Loucy (cell line): Measurements from ENCODE around the gene MGMT.

Experiments used
- H2AFZ ChIP-seq: fragments of 200-600 bp; sonication (generic); 2 replicates; pipeline ENCODE4 v1.6.0; 2016; ENCODE audit warnings: antibody characterized with exemption, mild to moderate bottlenecking, low read length, moderate library complexity
- H3F3A ChIP-seq: fragments of 200-600 bp; 2 replicates; pipeline ENCODE4 v1.6.0; 2016; ENCODE audit warnings: antibody characterized with exemption, low read depth, mild to moderate bottlenecking
- H3K27me3 ChIP-seq: fragments of 200-600 bp; sonication (generic); 2 replicates; pipeline ENCODE4 v1.6.1; 2014; ENCODE audit warnings: low read length, mild to moderate bottlenecking; ENCODE audit not compliant: insufficient read depth, poor library complexity, severe bottlenecking
- H3K36me3 ChIP-seq: fragments of 200-600 bp; sonication (generic); 2 replicates; pipeline ENCODE4 v1.6.1; 2016; ENCODE audit warnings: low read length; ENCODE audit not compliant: insufficient read depth
- H3K4me1 ChIP-seq: fragments of 200-600 bp; sonication (generic); 2 replicates; pipeline ENCODE4 v1.5.1; 2014; ENCODE audit warnings: low read length, mild to moderate bottlenecking; ENCODE audit not compliant: insufficient read depth, poor library complexity, severe bottlenecking
- H3K4me2 ChIP-seq: fragments of 200-600 bp; sonication (generic); 2 replicates; pipeline ENCODE4 v1.6.0; 2014; ENCODE audit warnings: antibody characterized with exemption, low read length, low read depth, mild to moderate bottlenecking; ENCODE audit not compliant: poor library complexity, severe bottlenecking
- H3K4me3 ChIP-seq: fragments of 200-600 bp; sonication (generic); 2 replicates; pipeline ENCODE4 v1.5.1; 2014; ENCODE audit warnings: low read length, mild to moderate bottlenecking, mixed read lengths; ENCODE audit not compliant: poor library complexity, severe bottlenecking
- H3K79me2 ChIP-seq: fragments of 200-600 bp; sonication (generic); 2 replicates; pipeline ENCODE4 v1.6.1; 2014; ENCODE audit warnings: low read length; ENCODE audit not compliant: insufficient read depth
- H3K9ac ChIP-seq: fragments of 200-600 bp; sonication (generic); 2 replicates; pipeline ENCODE4 v1.6.0; 2014; ENCODE audit warnings: mild to moderate bottlenecking, low read depth, low read length, moderate library complexity; ENCODE audit not compliant: poor library complexity, severe bottlenecking
- H3K9me2 ChIP-seq: fragments of 200-600 bp; sonication (generic); replicated peaks from 2 replicates; pipeline ENCODE4 v1.6.1; 2016; ENCODE audit warnings: low read depth, low read length, mixed read lengths
- H3K9me3 ChIP-seq: fragments of 200-600 bp; sonication (generic); 2 replicates; pipeline ENCODE4 v1.6.1; 2014; ENCODE audit warnings: mild to moderate bottlenecking, antibody characterized with exemption, low read length, low read depth; ENCODE audit not compliant: insufficient read depth
- H4K20me1 ChIP-seq: fragments of 200-600 bp; sonication (generic); 2 replicates; pipeline ENCODE4 v1.6.0; 2014; ENCODE audit warnings: antibody characterized with exemption, low read length, mild to moderate bottlenecking; ENCODE audit not compliant: insufficient read depth, poor library complexity, severe bottlenecking
- EZH2phosphoT487 ChIP-seq: fragments of 200-600 bp; IDR thresholded peaks from 2 replicates; pipeline ENCODE4 v1.6.1; 2018; ENCODE audit warnings: antibody characterized with exemption, mild to moderate bottlenecking, moderate library complexity, borderline replicate concordance
- TF ChIP-seq, protein P1 (sequence below): fragments of 200-600 bp; sonication (generic); conservative IDR thresholded peaks from 2 replicates; pipeline ENCODE4 v1.5.1; 2014; ENCODE audit warnings: mild to moderate bottlenecking, antibody characterized with exemption, low read length

Gene MGMT

DNA sequence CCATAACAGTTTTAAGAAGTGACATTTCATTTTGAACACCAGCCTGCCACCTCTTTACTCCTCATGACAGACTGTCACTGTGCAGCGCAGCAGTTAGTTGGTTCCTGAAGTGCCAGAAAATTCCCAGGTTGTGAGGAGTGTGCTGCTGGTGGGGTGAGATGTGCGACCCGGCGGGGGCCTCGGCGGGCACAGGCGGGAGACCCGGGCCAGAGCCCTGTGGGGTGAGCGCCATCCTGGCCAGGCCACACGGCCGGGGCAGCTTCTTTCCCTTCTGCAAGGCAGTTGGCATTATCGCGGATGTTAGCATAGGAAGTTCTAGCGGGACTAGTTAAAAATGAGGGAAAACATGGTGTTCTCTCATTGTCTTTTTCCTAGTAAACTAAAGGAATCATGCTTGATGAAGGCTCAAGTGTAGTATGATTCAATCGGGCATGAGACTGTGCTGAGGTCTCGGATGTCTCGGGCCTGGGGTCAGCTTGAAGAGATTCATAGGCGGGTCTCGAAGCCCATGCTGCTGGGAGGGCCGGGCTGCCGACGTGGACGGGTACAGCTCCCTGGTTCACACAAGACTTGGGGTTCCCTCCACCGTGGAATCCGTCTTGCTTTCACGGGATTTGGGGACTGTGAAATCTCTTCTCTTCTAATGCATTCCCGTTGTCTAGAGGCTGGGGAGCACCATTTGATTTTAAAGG, 56.1 kb downstream of the MGMT start:
- no peaks in the 10 kb centered on the region for H3K9me3 ChIP-seq
- H3K9me2 ChIP-seq: no peaks in the 10 kb centered on the region
- no peak overlapping the region for H3K9ac ChIP-seq
- peaks cover 4% of the 10 kb centered on the region; the same call in 1 of the 2 replicates for H3K79me2 ChIP-seq
- H4K20me1 ChIP-seq: no peaks in the 10 kb centered on the region
- no peaks in the 10 kb centered on the region for H3K27me3 ChIP-seq
- no peaks in the 10 kb centered on the region for H3K4me1 ChIP-seq
- no peaks in the 10 kb centered on the region for H3K36me3 ChIP-seq
- TF ChIP-seq, protein P1, sequence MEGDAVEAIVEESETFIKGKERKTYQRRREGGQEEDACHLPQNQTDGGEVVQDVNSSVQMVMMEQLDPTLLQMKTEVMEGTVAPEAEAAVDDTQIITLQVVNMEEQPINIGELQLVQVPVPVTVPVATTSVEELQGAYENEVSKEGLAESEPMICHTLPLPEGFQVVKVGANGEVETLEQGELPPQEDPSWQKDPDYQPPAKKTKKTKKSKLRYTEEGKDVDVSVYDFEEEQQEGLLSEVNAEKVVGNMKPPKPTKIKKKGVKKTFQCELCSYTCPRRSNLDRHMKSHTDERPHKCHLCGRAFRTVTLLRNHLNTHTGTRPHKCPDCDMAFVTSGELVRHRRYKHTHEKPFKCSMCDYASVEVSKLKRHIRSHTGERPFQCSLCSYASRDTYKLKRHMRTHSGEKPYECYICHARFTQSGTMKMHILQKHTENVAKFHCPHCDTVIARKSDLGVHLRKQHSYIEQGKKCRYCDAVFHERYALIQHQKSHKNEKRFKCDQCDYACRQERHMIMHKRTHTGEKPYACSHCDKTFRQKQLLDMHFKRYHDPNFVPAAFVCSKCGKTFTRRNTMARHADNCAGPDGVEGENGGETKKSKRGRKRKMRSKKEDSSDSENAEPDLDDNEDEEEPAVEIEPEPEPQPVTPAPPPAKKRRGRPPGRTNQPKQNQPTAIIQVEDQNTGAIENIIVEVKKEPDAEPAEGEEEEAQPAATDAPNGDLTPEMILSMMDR: no peak
- TF ChIP-seq EZH2phosphoT487: no peak
- no peak overlapping the region for H3K4me2 ChIP-seq
- H3K4me3 ChIP-seq: no peak overlapping the region
- H3F3A ChIP-seq: no peaks in the 10 kb centered on the region
- no peak overlapping the region for H2AFZ ChIP-seq

DNA sequence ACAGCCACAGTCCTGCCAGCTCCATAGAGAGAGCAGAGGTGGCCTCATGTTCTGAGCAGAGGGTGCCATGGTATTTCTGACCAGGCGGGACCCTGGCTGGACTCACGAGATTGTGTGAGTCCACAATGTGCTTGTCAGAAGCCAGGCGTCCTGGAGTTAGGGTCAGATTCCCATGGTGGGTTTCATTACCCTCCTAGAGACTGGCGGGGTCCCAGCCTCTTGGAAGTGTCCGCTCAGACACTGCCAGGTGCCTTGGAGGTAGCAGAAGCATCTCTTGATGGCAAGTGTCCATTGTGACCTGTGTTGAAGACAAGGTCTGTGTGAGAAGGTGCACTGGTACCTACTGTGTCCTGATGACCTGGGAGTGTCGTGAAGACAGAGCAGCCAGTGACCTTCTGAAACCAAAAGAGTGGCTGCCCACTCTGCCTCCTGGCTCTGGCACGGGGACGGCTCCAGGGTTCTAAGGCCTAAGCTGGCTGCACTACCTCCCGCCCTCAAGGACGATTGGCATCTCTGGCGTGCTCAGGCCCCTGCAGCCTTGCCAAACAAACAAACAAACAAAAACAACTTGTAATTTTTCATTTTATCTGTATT, 56.8 kb downstream of the MGMT start:
- Histone ChIP-seq H3F3A (no peaks in the 10 kb centered on the region), H3K9me3 (no peaks in the 10 kb centered on the region), H3K27me3 (no peaks in the 10 kb centered on the region), H3K4me1 (no peaks in the 10 kb centered on the region), H2AFZ (no peak overlapping the region), H3K36me3 (no peaks in the 10 kb centered on the region), H3K4me3 (no peak overlapping the region), H3K9ac (no peak overlapping the region), H3K9me2 (no peaks in the 10 kb centered on the region), H3K79me2 (peaks cover 4% of the 10 kb centered on the region; the same call in 1 of the 2 replicates), H3K4me2 (no peak overlapping the region), H4K20me1 (no peaks in the 10 kb centered on the region)
- TF ChIP-seq EZH2phosphoT487: no peak
- TF ChIP-seq, protein P1: no peak

DNA sequence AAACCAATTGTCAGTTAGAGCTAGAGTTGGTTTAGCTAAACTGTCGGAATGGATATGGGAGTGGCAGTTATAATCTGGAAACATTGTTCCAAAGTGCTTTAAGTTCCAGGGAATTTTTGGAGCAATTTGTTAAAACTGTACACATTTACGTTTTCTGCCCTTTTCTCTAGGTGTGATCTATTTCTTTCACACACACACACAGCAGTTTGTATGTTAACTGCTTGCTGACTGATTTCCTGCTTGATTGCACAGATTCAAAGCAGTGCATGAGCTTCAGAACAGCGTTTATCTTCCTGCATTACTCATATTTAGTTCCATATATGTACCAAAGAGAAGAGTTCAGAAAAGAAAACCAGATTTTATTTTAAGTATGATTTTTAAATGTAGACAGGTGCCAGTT, 57.9 kb downstream of the MGMT start:
- Histone ChIP-seq H3K36me3 (no peaks in the 10 kb centered on the region), H3K4me1 (no peaks in the 10 kb centered on the region), H3K4me2 (no peak overlapping the region), H3K9me2 (no peaks in the 10 kb centered on the region), H3K27me3 (no peaks in the 10 kb centered on the region), H3K9ac (no peak overlapping the region), H3K9me3 (no peaks in the 10 kb centered on the region), H4K20me1 (no peaks in the 10 kb centered on the region), H2AFZ (no peak overlapping the region), H3K79me2 (peaks cover 4% of the 10 kb centered on the region; the same call in 1 of the 2 replicates), H3K4me3 (no peak overlapping the region), H3F3A (no peaks in the 10 kb centered on the region)
- TF ChIP-seq EZH2phosphoT487: no peak
- TF ChIP-seq, protein P1: no peak
